ENCODE measurements around the gene IGSF21.

- TF ChIP-seq EZH2phosphoT487 (IDR thresholded peaks at IDR 0.05; ENCODE audit: low read depth, severe bottlenecking, unreplicated experiment) (no peak), CTCF (IDR thresholded peaks at IDR 0.05; ENCODE audit: poor library complexity) (no peak), EZH2 (IDR thresholded peaks at IDR 0.05; ENCODE audit: borderline replicate concordance) (no peak)
Measured at GRCh38 chr1:18365099-18365705, 257.6 kb downstream of the IGSF21 start.
